ENCODE results near the gene TASOR2.

The TASOR2 gene

DNA sequence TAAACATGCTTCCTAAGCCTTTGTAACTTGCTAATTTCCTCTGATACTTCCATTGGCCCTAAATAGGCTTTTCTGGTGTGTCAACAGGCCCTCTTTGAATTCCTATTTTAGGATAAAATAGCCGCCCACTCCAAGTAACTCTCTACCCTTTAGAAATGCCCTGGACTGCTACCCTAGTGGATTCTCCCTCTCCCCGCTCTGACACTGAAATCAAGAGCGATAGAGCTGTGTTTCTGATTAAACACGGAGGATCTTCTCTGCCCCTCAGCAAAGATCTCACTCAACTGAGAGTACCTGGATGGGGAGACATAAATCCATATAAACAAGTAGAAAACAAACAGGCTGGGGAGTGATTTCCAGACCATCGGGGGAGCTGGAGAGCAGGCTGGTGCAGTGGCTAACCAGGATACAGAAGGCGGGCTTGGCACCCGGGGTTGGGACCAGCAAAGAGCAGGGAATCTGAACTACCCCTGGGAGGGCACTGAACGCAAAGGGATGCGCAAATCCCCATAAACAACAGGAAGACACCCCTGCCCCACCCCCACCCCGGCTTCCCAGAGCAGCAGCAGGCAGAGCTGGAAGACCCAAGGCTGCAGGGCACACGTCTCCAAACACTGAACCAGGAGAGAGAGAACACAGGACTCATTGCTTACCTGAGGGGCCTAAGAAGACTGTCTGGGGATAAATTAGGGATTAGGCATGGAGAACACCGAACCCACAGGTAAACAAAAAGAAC is 20.8 kb upstream of the TASOR2 start:
- peaks cover 0 to 4% of the 10 kb centered on the region in 2 donors for H3K36me3 Mint-ChIP-seq

DNA sequence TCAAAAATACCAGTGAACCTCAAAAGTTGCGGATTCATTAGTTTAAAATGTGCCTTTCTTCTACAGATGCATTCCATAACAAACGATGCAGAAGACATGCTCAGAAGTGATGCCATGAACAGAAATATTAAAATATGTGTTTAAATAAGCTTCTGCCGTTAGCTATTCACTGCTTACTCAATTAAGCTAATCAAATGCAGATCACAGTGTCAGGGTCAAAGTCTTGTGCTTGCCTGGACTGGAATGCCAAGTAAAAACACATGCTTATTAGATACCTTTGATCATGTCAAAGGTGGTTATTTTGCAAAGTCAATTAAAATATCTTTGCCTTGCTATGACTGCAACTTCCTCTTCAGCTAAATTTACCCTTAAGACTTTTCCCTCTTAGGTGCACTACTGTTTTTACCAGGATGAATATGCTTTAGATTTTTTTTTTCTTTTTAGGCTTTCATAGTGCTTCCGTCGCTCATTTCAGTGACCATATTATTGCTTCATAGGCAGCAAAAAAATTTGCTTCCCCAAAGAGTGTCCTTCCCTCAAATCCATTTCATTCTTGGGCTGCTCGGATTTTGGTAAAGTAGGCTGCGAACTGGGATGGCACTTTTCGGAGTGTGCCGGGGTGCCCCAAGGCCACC is 19.1 kb upstream of the TASOR2 start:
- Mint-ChIP-seq H3K4me1 (peaks cover 17 to 37% of the 10 kb centered on the region in 2 donors), H3K36me3 (peaks cover 0 to 4% of the 10 kb centered on the region in 2 donors), H3K27ac (peak overlapping the region; percentile 59), H3K4me3 (peak overlapping the region; percentile 88 to 93), H3K9me3 (no peaks in the 10 kb centered on the region), H3K27me3 (no peaks in the 10 kb centered on the region)
- ATAC-seq (replicated peaks) (peak; percentile 41 to 58), DNase-seq (no peak)

More for the DNA sequence above, 20.8 kb upstream of the TASOR2 start:
- no peak overlapping the region for H3K4me3 Mint-ChIP-seq
- no peaks in the 10 kb centered on the region for H3K27me3 Mint-ChIP-seq
- H3K9me3 Mint-ChIP-seq: no peaks in the 10 kb centered on the region
- DNase-seq (no peak), ATAC-seq (replicated peaks) (no peak)
- peaks cover 32 to 51% of the 10 kb centered on the region in 2 donors for H3K4me1 Mint-ChIP-seq
- no peak overlapping the region for H3K27ac Mint-ChIP-seq

DNA sequence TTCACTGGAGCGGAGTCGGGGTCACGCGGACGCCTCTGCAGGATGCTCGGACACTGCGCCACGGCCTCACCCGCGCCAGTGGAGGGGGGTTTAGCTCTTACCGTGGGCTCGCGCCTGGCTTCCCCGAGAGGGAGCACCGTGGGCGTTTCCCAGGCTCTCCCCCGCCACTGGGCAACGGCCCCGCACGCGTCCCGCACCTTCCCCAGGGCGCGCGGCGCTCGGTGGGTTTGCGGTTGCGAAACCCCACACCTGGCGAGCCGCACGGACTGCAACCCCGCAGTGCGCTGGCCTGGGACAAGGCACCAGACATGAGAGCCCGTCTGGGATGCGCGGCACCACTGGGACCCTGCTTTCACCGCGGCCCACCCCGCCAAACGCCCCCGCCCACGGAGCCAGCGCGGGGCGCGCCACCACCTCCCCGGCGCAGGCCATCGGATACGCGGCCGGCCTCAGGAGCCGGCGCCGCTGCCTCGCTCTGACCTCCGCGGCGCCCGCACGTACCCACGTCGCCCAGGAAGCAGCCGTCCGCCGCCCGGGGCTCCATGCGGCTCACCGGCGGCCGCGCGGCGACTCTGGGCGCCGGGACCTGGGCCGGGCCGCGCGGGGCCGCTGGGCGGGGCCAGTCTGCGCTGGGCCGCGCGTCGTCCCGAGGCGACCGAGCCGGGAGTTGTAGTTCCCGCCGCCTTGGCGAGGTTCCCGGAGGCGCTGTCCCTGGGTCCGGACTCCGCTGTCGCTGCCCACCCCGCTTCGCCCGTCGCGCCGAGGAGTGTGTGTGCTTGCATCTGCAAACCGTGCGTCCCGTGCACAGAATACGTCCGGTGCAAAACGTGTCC is 18.4 kb upstream of the TASOR2 start, which contains the start of gene ASB13:
ASB13 (minus strand) TSS at position 588 of the 833 bp plus-strand sequence; CDS start at position 544, 44 bp downstream.
- peak within 1 kb of the TSS; percentile 59 for H3K27ac Mint-ChIP-seq

DNA sequence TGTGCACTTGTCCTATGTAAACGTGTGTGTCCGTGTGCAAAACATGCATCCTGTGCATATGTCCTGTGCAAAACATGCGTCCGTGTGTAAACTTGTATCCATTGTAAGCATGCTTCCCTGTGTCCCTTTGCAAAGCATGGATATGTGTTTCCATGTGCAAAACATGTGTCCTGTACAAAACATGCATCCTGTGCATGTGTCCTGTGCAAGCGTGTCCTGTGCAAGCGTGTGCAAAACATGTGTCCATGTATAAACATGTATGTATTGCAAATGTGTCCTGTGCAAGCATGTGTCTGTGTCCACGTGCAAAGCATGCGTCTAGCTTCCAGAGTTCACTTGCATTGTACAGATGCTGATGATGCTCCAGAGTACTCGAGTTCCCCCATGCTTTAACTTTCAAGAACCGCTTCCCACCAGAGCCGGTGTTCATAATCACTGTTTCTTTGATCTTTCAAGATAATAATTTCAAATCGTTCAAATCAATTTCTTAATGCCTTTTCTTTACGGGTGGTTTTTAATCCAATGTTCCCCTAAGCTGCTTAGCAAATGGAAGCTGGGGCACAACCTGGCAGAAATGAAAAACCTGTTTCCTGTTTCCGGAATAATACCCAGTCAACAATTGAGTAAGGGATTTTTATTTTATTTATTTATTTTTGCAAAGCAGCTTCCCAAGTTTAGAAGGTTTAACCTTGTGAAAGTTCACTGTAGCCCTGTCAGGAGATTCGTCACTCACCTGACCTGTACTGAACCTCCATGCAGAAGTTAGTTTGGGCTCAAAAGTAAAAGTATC is 17.6 kb upstream of the TASOR2 start:
- peak overlapping the region; percentile 59 for H3K27ac Mint-ChIP-seq
- DNase-seq (no peak), ATAC-seq (replicated peaks) (no peak)
- H3K27me3 Mint-ChIP-seq: no peaks in the 10 kb centered on the region
- H3K4me3 Mint-ChIP-seq: peak overlapping the region; percentile 88 to 93
- peaks cover 15 to 30% of the 10 kb centered on the region in 2 donors for H3K4me1 Mint-ChIP-seq
- H3K36me3 Mint-ChIP-seq: peaks cover 0 to 4% of the 10 kb centered on the region in 2 donors
- H3K9me3 Mint-ChIP-seq: no peaks in the 10 kb centered on the region

More for the DNA sequence above, 18.4 kb upstream of the TASOR2 start, which contains the start of gene ASB13:
- ATAC-seq (replicated peaks): peak; percentile 87
- Mint-ChIP-seq H3K9me3 (no peaks in the 10 kb centered on the region), H3K4me1 (peaks cover 15 to 30% of the 10 kb centered on the region in 2 donors), H3K4me3 (peak within 1 kb of the TSS; percentile 88 to 93), H3K36me3 (peaks cover 0 to 4% of the 10 kb centered on the region in 2 donors), H3K27me3 (no peaks in the 10 kb centered on the region)
- DNase-seq: peak; percentile 30

DNA sequence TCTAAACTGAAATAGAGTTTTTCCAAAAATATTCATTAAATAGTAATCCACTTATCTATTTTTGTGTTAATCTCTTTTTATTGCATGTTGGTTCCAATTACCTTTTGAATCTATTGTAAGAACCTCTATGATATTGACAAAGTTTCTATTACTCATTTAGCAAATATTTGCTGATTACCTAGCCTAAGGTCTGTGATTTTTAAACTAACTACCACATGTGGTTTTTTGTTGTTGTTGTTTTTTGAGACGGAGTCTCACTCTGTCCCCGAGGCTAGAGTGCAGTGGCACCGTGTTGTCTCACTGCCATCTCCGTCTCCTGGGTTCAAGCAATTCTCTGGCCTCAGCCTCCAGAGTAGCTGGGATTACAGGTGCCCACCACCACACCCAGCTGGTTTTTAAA is 16.2 kb upstream of the TASOR2 start:
- DNase-seq (no peak), ATAC-seq (replicated peaks) (no peak)
- Mint-ChIP-seq H3K27me3 (no peaks in the 10 kb centered on the region), H3K4me1 (peaks cover 13 to 23% of the 10 kb centered on the region in 2 donors), H3K9me3 (peaks cover 0 to 2% of the 10 kb centered on the region in 2 donors), H3K36me3 (peaks cover 0 to 6% of the 10 kb centered on the region in 2 donors), H3K27ac (peak overlapping the region; percentile 25), H3K4me3 (no peak overlapping the region)

DNA sequence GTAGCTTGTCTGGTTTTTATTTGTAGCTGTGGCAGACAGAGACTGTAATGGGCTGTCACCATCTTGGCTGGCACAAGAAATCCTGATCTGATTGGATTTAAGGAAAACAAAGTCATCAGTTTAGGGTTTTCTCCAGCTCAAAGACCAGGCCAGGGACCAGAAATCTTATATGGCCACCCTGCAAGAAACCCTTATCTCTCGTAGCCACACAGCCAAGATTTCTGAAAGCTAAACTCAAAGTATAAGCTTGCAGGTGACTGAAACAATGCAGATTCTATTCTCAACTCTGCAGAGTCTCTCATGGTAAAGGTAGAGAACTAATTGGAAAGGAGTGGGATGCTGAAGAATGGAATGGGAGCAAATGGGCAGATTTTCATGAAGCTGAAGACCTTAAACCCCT is 15.0 kb upstream of the TASOR2 start:
- Mint-ChIP-seq H3K4me3 (no peak overlapping the region), H3K27me3 (peaks cover 0 to 9% of the 10 kb centered on the region in 2 donors), H3K36me3 (peaks cover 0 to 7% of the 10 kb centered on the region in 2 donors), H3K9me3 (peaks cover 0 to 4% of the 10 kb centered on the region in 2 donors), H3K4me1 (peaks cover 10 to 13% of the 10 kb centered on the region in 2 donors), H3K27ac (no peak overlapping the region)
- no peak for DNase-seq
- ATAC-seq (replicated peaks): no peak

DNA sequence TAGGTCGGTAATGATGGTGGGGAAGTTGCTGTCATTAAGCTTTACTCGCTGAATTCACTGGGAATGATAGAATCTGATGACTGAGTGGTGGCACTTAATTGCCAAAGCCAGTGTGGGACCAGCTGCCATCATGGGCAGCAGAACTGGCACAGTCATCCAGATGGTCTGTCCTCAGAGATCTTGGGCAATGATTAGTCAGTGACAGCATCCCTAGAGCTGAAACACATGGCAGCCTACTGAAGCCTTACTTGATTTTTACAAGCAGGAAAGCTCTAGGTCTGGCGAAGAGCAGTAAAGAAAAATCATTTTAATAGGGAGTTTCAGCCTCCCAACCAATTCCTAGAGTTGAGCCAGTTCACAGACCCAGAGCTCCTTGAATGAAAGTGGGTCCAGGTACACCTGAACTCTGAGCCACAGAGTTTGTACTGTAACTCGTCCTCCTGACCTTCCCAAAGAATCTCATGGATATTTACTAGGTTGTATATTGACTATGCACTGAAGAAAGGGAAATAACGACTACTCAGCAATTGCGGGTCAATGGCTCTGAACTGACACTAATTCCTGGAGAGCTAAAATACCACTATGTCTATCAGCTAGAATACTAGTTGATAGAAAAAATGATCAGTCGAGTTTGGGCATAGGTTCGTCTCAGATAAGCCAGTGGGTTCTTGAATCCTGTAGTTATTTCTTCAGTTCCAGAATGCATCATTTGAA is 13.8 kb upstream of the TASOR2 start:
- H3K36me3 Mint-ChIP-seq: peaks cover 0 to 7% of the 10 kb centered on the region in 2 donors
- no peak for ATAC-seq (replicated peaks)
- H3K4me3 Mint-ChIP-seq: no peak overlapping the region
- H3K27me3 Mint-ChIP-seq: peaks cover 0 to 12% of the 10 kb centered on the region in 2 donors
- H3K4me1 Mint-ChIP-seq: peaks cover 6 to 8% of the 10 kb centered on the region in 2 donors
- peaks cover 0 to 4% of the 10 kb centered on the region in 2 donors for H3K9me3 Mint-ChIP-seq
- DNase-seq: no peak
- no peak overlapping the region for H3K27ac Mint-ChIP-seq

DNA sequence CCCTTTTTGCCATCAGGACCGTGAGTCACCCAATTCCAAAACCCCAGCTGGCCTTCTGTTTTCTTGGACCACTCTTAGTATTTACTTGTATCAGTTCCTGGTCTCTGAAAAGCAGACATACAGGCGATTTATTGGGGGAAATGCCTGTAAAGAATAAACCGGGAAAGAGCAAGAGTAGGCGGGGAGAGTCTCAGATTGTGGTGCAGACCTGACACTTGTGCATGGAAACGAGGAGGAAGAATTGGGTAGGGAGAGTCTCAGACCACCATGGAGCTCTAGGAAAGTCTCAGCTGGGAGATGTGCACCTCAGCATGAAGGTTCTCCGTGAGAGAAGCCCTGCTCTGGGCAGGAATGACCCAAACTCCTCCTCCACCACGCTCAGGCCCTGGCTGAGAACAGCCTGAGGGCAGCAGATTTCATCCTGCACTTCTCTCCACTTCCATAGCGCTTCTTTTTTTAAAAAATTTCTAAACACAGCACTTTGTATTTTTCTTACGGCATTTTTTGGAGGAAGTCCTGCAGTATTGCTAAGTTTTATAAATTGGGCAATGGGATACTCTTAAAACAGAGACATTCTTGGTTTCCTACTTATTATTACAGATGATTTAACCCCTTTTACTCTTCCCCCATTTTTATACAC is 6.1 kb upstream of the TASOR2 start:
- ATAC-seq (replicated peaks) (no peak), DNase-seq (no peak)
- Mint-ChIP-seq H3K4me3 (no peak overlapping the region), H3K36me3 (peaks cover 0 to 4% of the 10 kb centered on the region in 2 donors), H3K27me3 (peaks cover 9 to 12% of the 10 kb centered on the region in 2 donors), H3K27ac (no peak overlapping the region), H3K4me1 (peaks cover 0 to 2% of the 10 kb centered on the region in 2 donors), H3K9me3 (peaks cover 0 to under 1% of the 10 kb centered on the region in 2 donors)

DNA sequence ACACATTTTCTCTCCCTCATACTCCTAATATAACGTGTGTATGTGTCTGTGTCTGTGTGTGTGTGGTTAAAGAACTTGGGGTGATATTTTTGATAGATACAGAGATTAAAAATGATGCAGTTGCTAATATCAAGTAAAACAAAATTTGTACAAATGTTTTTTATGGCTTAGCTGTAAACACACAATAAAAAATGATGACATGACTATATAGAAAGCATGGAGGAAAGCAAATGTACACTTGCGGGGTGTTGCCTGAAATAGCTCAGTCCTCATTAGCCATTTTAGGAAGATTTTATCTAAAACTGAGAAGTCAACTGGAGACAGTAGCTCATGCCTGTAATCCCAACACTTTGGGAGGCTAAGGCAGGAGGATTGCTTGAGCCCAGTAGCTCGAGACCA is 5.6 kb upstream of the TASOR2 start:
- ATAC-seq (replicated peaks): no peak
- Mint-ChIP-seq H3K9me3 (no peaks in the 10 kb centered on the region), H3K27me3 (peaks cover 8 to 9% of the 10 kb centered on the region in 2 donors), H3K4me1 (peaks cover 1 to 2% of the 10 kb centered on the region in 2 donors), H3K4me3 (no peak overlapping the region), H3K27ac (no peak overlapping the region), H3K36me3 (peaks cover 0 to 3% of the 10 kb centered on the region in 2 donors)
- no peak for DNase-seq

DNA sequence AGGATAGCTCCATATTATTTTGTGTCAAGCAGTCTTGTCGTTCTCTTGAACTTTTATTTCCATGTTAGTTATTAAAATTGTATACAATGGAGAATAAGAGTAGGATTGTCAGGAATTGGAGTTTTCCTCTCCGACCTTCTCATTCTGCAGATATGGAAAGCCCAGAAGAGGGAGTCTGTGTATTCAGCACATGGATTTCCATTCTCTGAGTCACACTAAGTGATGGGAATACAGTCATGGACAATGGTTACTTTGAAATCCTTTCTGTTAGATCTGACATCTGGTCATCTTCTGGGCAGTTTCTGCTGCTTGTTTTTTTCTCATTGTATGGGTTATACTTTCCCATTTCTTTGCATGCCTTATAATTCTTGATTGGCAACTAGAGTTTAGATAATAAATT is 5.0 kb upstream of the TASOR2 start:
- DNase-seq (no peak), ATAC-seq (replicated peaks) (no peak)
- no peak overlapping the region for H3K4me3 Mint-ChIP-seq
- H3K36me3 Mint-ChIP-seq: peaks cover 0 to under 1% of the 10 kb centered on the region in 2 donors
- H3K4me1 Mint-ChIP-seq: peaks cover 6 to 7% of the 10 kb centered on the region in 2 donors
- no peaks in the 10 kb centered on the region for H3K9me3 Mint-ChIP-seq
- H3K27ac Mint-ChIP-seq: no peak overlapping the region
- H3K27me3 Mint-ChIP-seq: peaks cover 3 to 9% of the 10 kb centered on the region in 2 donors

DNA sequence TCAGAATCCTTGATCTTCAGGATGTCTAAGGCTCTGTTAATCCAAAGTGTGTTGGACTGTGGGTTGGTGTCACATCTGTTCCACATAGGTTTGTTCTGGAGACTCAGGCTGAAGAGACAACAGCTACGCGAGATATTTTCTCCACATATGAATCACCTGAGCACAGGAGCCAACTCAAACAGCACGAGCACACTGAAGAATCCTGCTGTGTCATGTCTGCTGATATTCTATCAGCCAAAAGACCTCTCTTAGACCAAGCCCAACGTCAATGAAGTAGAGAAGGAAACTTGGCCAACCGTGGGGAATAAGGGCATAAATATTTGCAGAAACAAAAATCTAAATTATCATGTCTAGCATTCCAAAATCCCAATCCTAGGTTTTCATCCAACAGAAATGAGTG is 2.7 kb upstream of the TASOR2 start:
- Mint-ChIP-seq H3K27me3 (peaks cover 0 to 5% of the 10 kb centered on the region in 2 donors), H3K27ac (no peak overlapping the region), H3K4me1 (peaks cover 7 to 8% of the 10 kb centered on the region in 2 donors), H3K4me3 (no peak overlapping the region), H3K9me3 (no peaks in the 10 kb centered on the region), H3K36me3 (peaks cover 0 to 7% of the 10 kb centered on the region in 2 donors)
- no peak for ATAC-seq (replicated peaks)
- DNase-seq: no peak

DNA sequence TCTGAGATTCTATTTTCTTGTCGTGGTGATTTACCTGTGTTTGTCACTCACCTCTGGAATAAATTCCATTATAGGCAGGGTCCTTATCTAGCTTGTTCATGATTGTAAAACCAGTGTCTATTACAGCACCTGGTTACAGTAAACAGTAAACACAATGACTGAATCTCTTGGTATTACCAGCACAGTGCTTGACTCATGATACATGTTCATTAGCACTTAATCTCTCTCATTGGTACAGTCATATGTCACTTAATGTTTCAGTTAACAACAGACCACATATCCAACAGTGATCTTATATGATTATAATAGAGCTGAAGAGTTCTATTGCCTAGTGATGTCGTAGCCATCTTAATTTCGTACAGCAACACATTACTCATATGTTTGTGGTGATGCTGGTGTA is 1.6 kb upstream of the TASOR2 start:
- Mint-ChIP-seq H3K4me3 (no peak overlapping the region), H3K27ac (peak overlapping the region; percentile 31), H3K4me1 (peaks cover 9 to 16% of the 10 kb centered on the region in 2 donors)

More for the DNA sequence above, 1.6 kb upstream of the TASOR2 start:
- Mint-ChIP-seq H3K36me3 (peaks cover 0 to 7% of the 10 kb centered on the region in 2 donors), H3K9me3 (no peaks in the 10 kb centered on the region), H3K27me3 (peaks cover 0 to 3% of the 10 kb centered on the region in 2 donors)
- DNase-seq (no peak), ATAC-seq (replicated peaks) (no peak)

Data from stimulated activated naive B cell treated with anti-CD40 and anti-IgM and Interleukin-4, amounts not matched to agents 10 μg/mL and 1 μg/mL and 100 μg/mL, for 72 hours (primary cell).